Heart left ventricle (tissue), 16 donors: ENCODE data around the gene GOLPH3L. TPM values are rescaled to one million over a fixed set of nuclear protein-coding genes. Genes with fewer than 3 reads are reported as not detected.

Experiments used
- ATAC-seq, 4 donors: fragments of 200-7000 bp; cut with Tn5 transposase; one replicate each; pipeline ENCODE4 v1.9.1; 2020 to 2022; ENCODE audit warnings: moderate library complexity in 4 of 4, mild to moderate bottlenecking in 3 of 4, moderate number of reproducible peaks in 1 of 4
- DNase-seq, 5 donors: peaks; one replicate each; pipeline ENCODE4 v3.0.0-alpha.2; 2020
- H3K27ac ChIP-seq, 12 donors: fragments of 200-600 bp; sonication (generic) in 4 of 12; one replicate each; pipeline versions ENCODE4 v1.5.0 to v1.8.0; 2016 to 2022; ENCODE audit warnings: mild to moderate bottlenecking in 2 of 12
- H3K27me3 ChIP-seq, 9 donors: fragments of 200-600 bp; sonication (generic) in 2 of 9; one replicate each; pipeline versions ENCODE4 v1.5.1 to v1.8.0; 2016 to 2022; ENCODE audit warnings: mild to moderate bottlenecking in 3 of 9
- H3K36me3 ChIP-seq, 9 donors: fragments of 200-600 bp; sonication (generic) in 2 of 9; one replicate each; pipeline versions ENCODE4 v1.5.0 to v1.8.0; 2018 to 2022; ENCODE audit warnings: mild to moderate bottlenecking in 2 of 9
- H3K4me1 ChIP-seq, 12 donors: fragments of 200-600 bp; sonication (generic) in 4 of 12; one replicate each; pipeline versions ENCODE4 v1.5.0 to v1.8.0; 2016 to 2022; ENCODE audit warnings: mild to moderate bottlenecking in 3 of 12
- H3K4me3 ChIP-seq, 12 donors: fragments of 200-600 bp; sonication (generic) in 4 of 12; one replicate each; pipeline versions ENCODE4 v1.5.0 to v1.8.0; 2017 to 2022; ENCODE audit warnings: mild to moderate bottlenecking in 9 of 12, moderate library complexity in 4 of 12
- H3K9me3 ChIP-seq, 12 donors: fragments of 200-600 bp; sonication (generic) in 4 of 12; one replicate each; pipeline versions ENCODE4 v1.5.0 to v1.8.0; 2016 to 2022; ENCODE audit warnings: mild to moderate bottlenecking in 1 of 12
- CTCF ChIP-seq, 12 donors: fragments of 200-600 bp; sonication (generic) in 4 of 12; IDR thresholded peaks; one replicate each; pipeline versions ENCODE4 v1.5.0 to v1.8.0; 2018 to 2022; ENCODE audit warnings: antibody characterized with exemption in 12 of 12, mild to moderate bottlenecking in 5 of 12
- POLR2A ChIP-seq, 2 donors: fragments of 450-650 bp; IDR thresholded peaks; one replicate each; pipeline ENCODE4 v1.6.1; 2017; ENCODE audit warnings: antibody characterized with exemption in 2 of 2, mild to moderate bottlenecking in 2 of 2, moderate library complexity in 2 of 2
- WGBS, 4 donors: extraction: QIAGEN DNeasy Blood & Tissue Kit in 2 of 4; methylation state at CpG; one replicate each; pipeline versions ENCODE4 v1.1.5 to v1.1.7; 2013 to 2018; 5-methylcytosine and 5-hydroxymethylcytosine counted together
- intact Hi-C, 10 donors: fragments of 100-400 bp; cut with DNase I; formaldehyde crosslinking; loops; one replicate each; pipeline versions ENCODE4 v1.11.1 to v1.14.2; 2022
- polyA plus RNA-seq, 2 donors: library from polyadenylated mRNA; stranded (reverse); fragments of 200-250 nt; gene quantifications; one replicate each; pipeline ENCODE4 v1.2.3, GENCODE V29; 2013
- total RNA-seq, 9 donors: library from RNA; depleted of rRNA in 2 of 9; stranded (reverse); fragments of >200 nt in 2 of 9; fragmentation: NEBNext Ultra II Directional in 3 of 9; extraction: Animal tissue kit (Norgen Biotek cat#: 25700) in 3 of 9; gene quantifications; one replicate each; pipeline versions ENCODE4 v1.1.0 to v1.2.4, GENCODE V29; 2016 to 2023
- donor health status: ischemic (EF 13 %, LVEDD 7.1; RV severe dilation, severe dysfunction).
- donor health status: healthy with polysubstance abuse.
- donor health status: DM: no; HTN: yes; CAD: no.
- donor health status: DM: no; HTN: no; CAD: no.
- donor health status: ischemic (EF 25% LVEDD 6.9; RV normal size, moderate dysfunction).
- donor health status: ischemic (EF 25% LVEDD 5.7; RV mildly dilated, moderate dysfunction).
- donor health status: healthy.
- donor health status: DM: yes; HTN: yes; CAD: no.
- donor health status: ischemic (EF 35%, LVEDD 5.7; RV mildly dilated, moderate dysfunction).
- donor health status: nonischemic (EF 11% LVEDD 7.7; RV severe dilation, severe dysfunction).
- donor health status: DM: yes; HTN: yes; CAD: no.
- donor health status: PGD.
- donor health status: ischemic (EF 29% LVEDD 5.4; RV normal size, mild dysfunction).
- donor health status: nonischemic (EF 23%, LVEDD 6.1; RV moderate dilation, normal function).

The GOLPH3L gene
- total and polyA plus RNA-seq, 11 donors: 5.5 to 22.1 (median 14.4) TPM

- Histone ChIP-seq H3K4me1 (peaks cover 16 to 54% (median 43%) of the 10 kb centered on the region in 12 donors), H3K27ac (peak overlapping the region; percentile 53 to 88 (median 70)), H3K9me3 (no peaks in the 10 kb centered on the region), H3K27me3 (no peaks in the 10 kb centered on the region), H3K4me3 (no peak overlapping the region), H3K36me3 (peaks cover 0 to 94% (median 77%) of the 10 kb centered on the region in 9 donors)
- ATAC-seq: peak in 2 of 4 donors; percentile 24 to 25
- 51 to 66% (median 57%) methylated on average over 8 of the region's 8 CpGs for WGBS, 4 donors
- TF ChIP-seq CTCF (IDR thresholded peaks at IDR 0.05) (peak; percentile 47 to 81 (median 71)), POLR2A (IDR thresholded peaks at IDR 0.05) (no peak)
- intact Hi-C loops: loop anchor here (1.0 to 10.0 kb wide), 10 partner anchors 43 to 159 kb away; partner anchors contain the start of genes MCL1 (in 4 of the 10) and TARS2 (in 1 of the 10)
- peak in 3 of 5 donors; percentile 47 to 64 (median 53) for DNase-seq
Measured at GRCh38 chr1:150621497-150622302, 75.3 kb downstream of the GOLPH3L start.

- Histone ChIP-seq H3K36me3 (peaks cover 0 to 94% (median 76%) of the 10 kb centered on the region in 9 donors), H3K4me3 (no peak overlapping the region), H3K27ac (peak overlapping the region in 11 of 12 donors; percentile 61 to 88 (median 70)), H3K4me1 (peaks cover 16 to 57% (median 43%) of the 10 kb centered on the region in 12 donors), H3K9me3 (no peaks in the 10 kb centered on the region), H3K27me3 (no peaks in the 10 kb centered on the region)
- ATAC-seq (no peak), DNase-seq (no peak)
- TF ChIP-seq CTCF (IDR thresholded peaks at IDR 0.05) (no peak), POLR2A (IDR thresholded peaks at IDR 0.05) (no peak)
- intact Hi-C loops: loop anchor here (1.0 to 10.0 kb wide), 10 partner anchors 42 to 159 kb away; partner anchors contain the start of genes MCL1 (in 4 of the 10) and TARS2 (in 1 of the 10)
- 97 to 100% (median 98%) methylated on average over 2 of the region's 2 CpGs for WGBS, 4 donors
Measured at GRCh38 chr1:150620919-150621318, 76.0 kb downstream of the GOLPH3L start.

GRCh38 chr1:150619576-150620509, 77.1 kb downstream of the GOLPH3L start:
- peaks cover 0 to 87% (median 65%) of the 10 kb centered on the region in 9 donors for H3K36me3 ChIP-seq
- DNase-seq (peak in 4 of 5 donors; percentile 33 to 55 (median 40)), ATAC-seq (peak; percentile 79 to 91 (median 88))
- H3K27ac ChIP-seq: peak overlapping the region in 11 of 12 donors; percentile 61 to 88 (median 70)
- TF ChIP-seq POLR2A (IDR thresholded peaks at IDR 0.05): peak in 1 of 2 donors; percentile 42
- TF ChIP-seq CTCF (IDR thresholded peaks at IDR 0.05): peak in 6 of 12 donors; percentile 25 to 37 (median 28)
- intact Hi-C loops: loop anchor here in 9 of 10 donors (2.0 to 10.0 kb wide), 7 partner anchors 41 to 158 kb away; partner anchors contain the start of genes MCL1 (in 5 of the 9) and TARS2 (in 1 of the 9)
- WGBS, 4 donors: 10 to 18% (median 13%) methylated on average over 4 of the region's 4 CpGs
- H3K4me3 ChIP-seq: peak overlapping the region in 1 of 12 donors; percentile 2
- H3K9me3 ChIP-seq: no peaks in the 10 kb centered on the region
- no peaks in the 10 kb centered on the region for H3K27me3 ChIP-seq
- H3K4me1 ChIP-seq: peaks cover 16 to 67% (median 43%) of the 10 kb centered on the region in 12 donors
